Glutamatergic neuron (in vitro differentiated cells): Measurements from ENCODE around the gene HEXIM1. TPM values are rescaled to one million over a fixed set of nuclear protein-coding genes. Genes with fewer than 3 reads are reported as not detected.

Source experiments
- DNase-seq: peaks from one replicate; pipeline ENCODE4 v3.0.0; 2022
- H3K27ac Mint-ChIP-seq: one replicate; pipeline ENCODE4 v1.8.0; 2020; ENCODE audit warnings: mild to moderate bottlenecking, mixed read lengths, inconsistent platforms; ENCODE audit not compliant: unreplicated experiment
- H3K27me3 Mint-ChIP-seq: one replicate; pipeline ENCODE4 v1.8.0; 2020; ENCODE audit warnings: mild to moderate bottlenecking, moderate library complexity, mixed read lengths, inconsistent platforms; ENCODE audit not compliant: unreplicated experiment
- H3K36me3 Mint-ChIP-seq: one replicate; pipeline ENCODE4 v1.8.0; 2020; ENCODE audit warnings: mild to moderate bottlenecking, mixed read lengths, inconsistent platforms; ENCODE audit not compliant: unreplicated experiment
- H3K4me1 Mint-ChIP-seq: one replicate; pipeline ENCODE4 v1.8.0; 2020; ENCODE audit warnings: mild to moderate bottlenecking, low read depth, mixed read lengths, inconsistent platforms; ENCODE audit not compliant: unreplicated experiment
- H3K4me3 Mint-ChIP-seq: one replicate; pipeline ENCODE4 v1.8.0; 2020; ENCODE audit warnings: mild to moderate bottlenecking, mixed read lengths, inconsistent platforms; ENCODE audit not compliant: unreplicated experiment
- H3K9me3 Mint-ChIP-seq: one replicate; pipeline ENCODE4 v1.8.0; 2020; ENCODE audit warnings: mild to moderate bottlenecking, moderate library complexity, mixed read lengths, inconsistent platforms; ENCODE audit not compliant: unreplicated experiment
- total RNA-seq: library from RNA; stranded (reverse); fragmentation: NEBNext Ultra II Directional; extraction: Animal tissue kit (Norgen Biotek cat#: 25700); gene quantifications from one replicate; pipeline ENCODE4 v1.2.1, GENCODE V29; 2021; ENCODE audit not compliant: unreplicated experiment
- TF ChIP-seq, protein P1 (sequence below): fragments of 200-600 bp; sonication (generic); IDR thresholded peaks from one replicate; pipeline ENCODE4 v1.5.0; 2021; ENCODE audit not compliant: partially characterized antibody, unreplicated experiment

Gene HEXIM1
- total RNA-seq, 1 donor from 2014 or later: 13.0 TPM

DNA sequence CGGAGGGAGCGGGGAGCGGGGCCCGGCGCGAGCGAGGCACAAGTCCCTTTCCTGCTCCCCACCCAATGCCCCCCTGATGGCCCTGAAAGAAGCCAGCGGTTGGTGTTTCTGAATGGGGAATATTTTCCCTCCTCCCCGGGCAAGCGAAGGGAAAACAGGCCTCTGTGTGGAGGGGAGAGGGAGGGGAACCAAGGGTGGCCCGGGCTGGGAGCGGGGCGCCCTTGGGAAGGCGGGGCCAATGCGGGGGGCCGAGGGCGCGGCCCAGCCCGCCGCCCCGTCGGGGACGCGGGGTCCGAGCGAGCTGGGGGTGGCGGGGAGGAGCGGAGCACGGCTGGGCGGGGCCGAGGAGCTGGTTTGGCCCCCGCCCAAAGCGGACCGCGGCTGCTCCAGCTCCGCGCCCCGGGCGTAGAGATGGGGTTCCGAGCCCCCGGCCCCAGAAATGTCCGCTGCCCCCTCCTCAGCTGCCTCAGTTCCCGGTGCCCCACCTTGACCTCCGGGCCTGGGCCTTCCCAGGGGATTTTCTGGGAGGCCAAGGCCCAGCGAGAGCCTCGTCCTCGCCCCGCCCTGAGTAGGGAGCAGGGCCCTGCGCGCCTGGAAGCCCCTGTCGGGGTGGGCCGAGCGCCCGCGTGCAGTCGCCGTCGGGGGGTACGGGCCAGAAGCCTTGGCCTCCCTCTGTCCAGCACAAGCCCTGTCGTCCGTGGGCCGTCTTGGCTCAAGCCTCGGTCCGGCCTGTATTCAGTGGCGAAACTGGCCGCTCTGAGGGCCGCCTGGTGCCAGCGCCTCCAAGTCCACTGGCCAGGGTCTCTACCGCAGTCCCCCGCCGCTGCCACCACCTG lies 3.9 kb upstream of the HEXIM1 start:
- Mint-ChIP-seq H3K4me1 (peaks cover 7% of the 10 kb centered on the region), H3K36me3 (no peaks in the 10 kb centered on the region), H3K4me3 (no peak overlapping the region), H3K27me3 (peaks cover 6% of the 10 kb centered on the region), H3K27ac (no peak overlapping the region), H3K9me3 (peaks cover 15% of the 10 kb centered on the region)
- TF ChIP-seq, protein P1, sequence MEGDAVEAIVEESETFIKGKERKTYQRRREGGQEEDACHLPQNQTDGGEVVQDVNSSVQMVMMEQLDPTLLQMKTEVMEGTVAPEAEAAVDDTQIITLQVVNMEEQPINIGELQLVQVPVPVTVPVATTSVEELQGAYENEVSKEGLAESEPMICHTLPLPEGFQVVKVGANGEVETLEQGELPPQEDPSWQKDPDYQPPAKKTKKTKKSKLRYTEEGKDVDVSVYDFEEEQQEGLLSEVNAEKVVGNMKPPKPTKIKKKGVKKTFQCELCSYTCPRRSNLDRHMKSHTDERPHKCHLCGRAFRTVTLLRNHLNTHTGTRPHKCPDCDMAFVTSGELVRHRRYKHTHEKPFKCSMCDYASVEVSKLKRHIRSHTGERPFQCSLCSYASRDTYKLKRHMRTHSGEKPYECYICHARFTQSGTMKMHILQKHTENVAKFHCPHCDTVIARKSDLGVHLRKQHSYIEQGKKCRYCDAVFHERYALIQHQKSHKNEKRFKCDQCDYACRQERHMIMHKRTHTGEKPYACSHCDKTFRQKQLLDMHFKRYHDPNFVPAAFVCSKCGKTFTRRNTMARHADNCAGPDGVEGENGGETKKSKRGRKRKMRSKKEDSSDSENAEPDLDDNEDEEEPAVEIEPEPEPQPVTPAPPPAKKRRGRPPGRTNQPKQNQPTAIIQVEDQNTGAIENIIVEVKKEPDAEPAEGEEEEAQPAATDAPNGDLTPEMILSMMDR: no peak
- DNase-seq: peak; percentile 31

DNA sequence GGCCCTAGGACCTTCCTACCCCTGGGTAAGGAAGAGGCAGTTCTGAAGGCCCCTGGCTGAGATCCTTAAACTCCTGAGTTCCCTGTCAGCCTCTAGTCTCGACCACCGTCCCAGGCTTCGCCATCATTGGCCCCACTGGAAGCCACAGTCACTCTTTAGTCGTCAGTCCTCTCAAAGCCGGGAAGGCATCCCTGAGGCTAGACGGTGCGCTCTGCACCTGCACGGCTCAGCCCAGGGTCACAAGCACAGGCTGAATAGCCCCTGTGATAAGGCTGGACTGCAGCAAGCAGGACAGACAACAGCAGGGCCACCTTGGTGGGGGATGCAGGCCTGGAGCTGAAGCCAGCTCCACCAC lies 3.3 kb upstream of the HEXIM1 start:
- Mint-ChIP-seq H3K27me3 (peaks cover 8% of the 10 kb centered on the region), H3K27ac (no peak overlapping the region), H3K36me3 (no peaks in the 10 kb centered on the region), H3K9me3 (peaks cover 18% of the 10 kb centered on the region), H3K4me1 (peaks cover 5% of the 10 kb centered on the region), H3K4me3 (no peak overlapping the region)
- no peak for DNase-seq
- TF ChIP-seq, protein P1: no peak

DNA sequence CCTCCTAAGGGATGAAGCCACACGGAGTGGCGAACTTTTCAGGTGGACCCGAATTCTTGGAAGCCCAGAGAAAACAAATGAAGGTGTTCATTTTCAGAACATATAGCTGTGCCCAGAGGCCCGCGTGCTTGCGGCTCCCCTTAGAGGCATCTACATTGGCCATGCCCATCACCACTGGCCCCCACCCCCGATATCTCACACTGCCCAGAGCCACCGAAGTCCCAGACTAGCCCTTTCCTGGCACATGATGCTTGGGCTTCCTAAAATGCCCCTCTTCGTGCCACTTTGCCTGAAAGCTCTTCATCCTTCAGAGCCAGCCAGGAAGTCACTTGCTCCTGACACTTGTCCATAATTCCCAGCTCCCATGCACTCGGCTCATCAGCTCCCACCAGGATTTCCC lies 2.1 kb upstream of the HEXIM1 start:
- peaks cover 11% of the 10 kb centered on the region for H3K4me1 Mint-ChIP-seq
- H3K9me3 Mint-ChIP-seq: peaks cover 18% of the 10 kb centered on the region
- H3K27me3 Mint-ChIP-seq: peaks cover 8% of the 10 kb centered on the region
- TF ChIP-seq, protein P1: no peak
- no peak for DNase-seq
- peak overlapping the region; percentile 100 for H3K27ac Mint-ChIP-seq
- H3K36me3 Mint-ChIP-seq: no peaks in the 10 kb centered on the region
- H3K4me3 Mint-ChIP-seq: peak overlapping the region; percentile 98

DNA sequence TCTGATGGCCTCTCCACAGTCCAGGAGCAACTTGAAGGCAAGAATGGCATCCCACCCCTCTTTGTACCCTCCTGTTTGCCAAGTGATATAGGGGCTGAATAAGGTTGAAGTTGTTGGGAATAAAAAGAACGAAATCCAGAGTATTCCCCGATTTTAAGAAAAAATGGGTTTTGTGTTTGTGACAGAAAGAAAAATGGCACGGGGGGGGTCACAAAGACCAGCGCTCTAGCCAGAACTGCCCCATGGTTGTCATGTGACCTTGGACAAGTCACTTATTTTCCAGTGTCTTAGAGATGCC lies 1.7 kb upstream of the HEXIM1 start:
- peak overlapping the region; percentile 100 for H3K27ac Mint-ChIP-seq
- H3K36me3 Mint-ChIP-seq: no peaks in the 10 kb centered on the region
- H3K27me3 Mint-ChIP-seq: peaks cover 8% of the 10 kb centered on the region
- DNase-seq: no peak
- peaks cover 15% of the 10 kb centered on the region for H3K4me1 Mint-ChIP-seq
- H3K9me3 Mint-ChIP-seq: peaks cover 18% of the 10 kb centered on the region
- TF ChIP-seq, protein P1: no peak
- H3K4me3 Mint-ChIP-seq: peak overlapping the region; percentile 98

DNA sequence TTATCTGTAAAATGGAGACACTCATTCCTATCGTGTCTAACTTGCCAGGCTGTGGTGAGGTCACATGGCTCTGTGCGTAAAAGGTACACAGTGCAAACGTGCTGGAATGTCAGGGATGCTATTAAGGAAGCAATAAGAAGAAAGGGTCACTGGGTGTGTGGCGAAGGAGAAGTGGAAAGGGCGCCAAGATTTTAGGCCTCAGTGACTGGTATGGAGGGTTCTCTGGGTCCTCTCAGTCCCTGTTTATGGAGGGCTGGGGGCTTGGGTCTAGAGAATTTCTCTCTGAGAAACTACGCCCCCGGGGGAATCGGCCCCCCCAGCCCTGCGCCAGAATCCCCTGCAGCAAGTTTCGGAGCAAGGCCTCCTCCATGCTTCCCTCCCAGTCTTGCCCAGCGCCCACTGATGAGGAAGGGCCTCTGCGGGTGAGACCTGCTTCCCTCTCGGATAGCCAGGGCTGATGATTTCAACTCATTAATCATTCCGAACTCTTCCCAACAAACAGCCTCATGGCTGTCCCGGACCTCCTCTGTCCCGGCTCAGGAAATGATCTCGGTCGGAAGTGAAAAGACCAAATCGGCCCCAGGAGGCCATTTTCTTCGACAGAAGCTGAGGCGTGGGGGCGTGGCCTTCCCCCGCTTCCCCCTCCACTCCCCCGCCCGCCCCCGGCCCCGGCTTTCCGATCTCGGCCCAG lies 1.2 kb upstream of the HEXIM1 start:
- Mint-ChIP-seq H3K4me1 (peaks cover 17% of the 10 kb centered on the region), H3K9me3 (peaks cover 18% of the 10 kb centered on the region), H3K36me3 (no peaks in the 10 kb centered on the region), H3K4me3 (peak overlapping the region; percentile 98), H3K27me3 (peaks cover 8% of the 10 kb centered on the region), H3K27ac (peak overlapping the region; percentile 100)
- TF ChIP-seq, protein P1: no peak
- DNase-seq: no peak
